Gastrocnemius medialis (tissue), 4 donors: ENCODE measurements around the gene CCNA2. TPM values are rescaled to one million over a fixed set of nuclear protein-coding genes. Genes with fewer than 3 reads are reported as not detected.

Experiments used
- ATAC-seq, 2 donors: fragments of 150-250 bp; one replicate each; pipeline ENCODE4 v1.9.1; 2016
- DNase-seq, 2 donors: peaks; one replicate each; pipeline ENCODE4 v3.0.0-alpha.2; 2019
- H3K27ac ChIP-seq, 4 donors: fragments of 200-600 bp; sonication (generic); 1 replicate in 1 of 4; 2 replicates in 3 of 4; pipeline ENCODE4 v1.5.1; 2016 to 2018; ENCODE audit warnings: mild to moderate bottlenecking in 2 of 4, moderate library complexity in 1 of 4
- H3K27me3 ChIP-seq, 3 donors: fragments of 200-600 bp; sonication (generic) in 2 of 3; 1 replicate in 1 of 3; 2 replicates in 2 of 3; pipeline versions ENCODE4 v1.5.1 to v1.6.0; 2016 to 2019; ENCODE audit warnings: mild to moderate bottlenecking in 1 of 3, moderate library complexity in 1 of 3
- H3K36me3 ChIP-seq, 2 donors: fragments of 200-600 bp; sonication (generic) in 1 of 2; one replicate each; pipeline ENCODE4 v1.5.1; 2017 to 2018
- H3K4me1 ChIP-seq, 2 donors: fragments of 200-600 bp; sonication (generic) in 1 of 2; one replicate each; pipeline ENCODE4 v1.5.1; 2016 to 2017; ENCODE audit warnings: mild to moderate bottlenecking in 2 of 2
- H3K4me3 ChIP-seq, 4 donors: fragments of 200-600 bp; sonication (generic) in 3 of 4; 1 replicate in 1 of 4; 2 replicates in 3 of 4; pipeline ENCODE4 v1.5.1; 2016 to 2019; ENCODE audit warnings: mild to moderate bottlenecking in 2 of 4
- H3K9me3 ChIP-seq, 3 donors: fragments of 200-600 bp; sonication (generic) in 2 of 3; 1 replicate in 1 of 3; 2 replicates in 2 of 3; pipeline ENCODE4 v1.5.1; 2016 to 2019
- POLR2A ChIP-seq, 2 donors: fragments of 450-650 bp; IDR thresholded peaks; one replicate each; pipeline ENCODE4 v1.6.1; 2017; ENCODE audit warnings: antibody characterized with exemption in 2 of 2, mild to moderate bottlenecking in 2 of 2, moderate library complexity in 2 of 2
- in situ Hi-C, 4 donors: fragments of 200-750 bp; cut with MboI; loops; one replicate each; pipeline versions ENCODE4 v1.15.0 to v1.8.0; 2017; ENCODE audit warnings: low sequenced_read_pairs in 4 of 4
- intact Hi-C: fragments of 100-400 bp; cut with DNase I; formaldehyde crosslinking; loops from one replicate; pipeline ENCODE4 v1.15.1; 2023; ENCODE audit warnings: low total_unique reads
- total RNA-seq, 4 donors: library from RNA; depleted of rRNA; stranded (reverse); fragments of >200 nt; gene quantifications; one replicate each; pipeline versions ENCODE4 v1.1.0 to v1.2.3, GENCODE V29; 2016
- TF ChIP-seq, protein P1 (sequence below), 5 experiments: fragments of 450-650 bp in 3 of 5; fragments of 200-600 bp in 2 of 5; sonication (generic) in 2 of 5; IDR thresholded peaks in 4 of 5; conservative IDR thresholded peaks in 1 of 5; 1 replicate in 4 of 5; 2 replicates in 1 of 5; pipeline ENCODE4 v1.5.1; 2016 to 2019; ENCODE audit warnings: antibody characterized with exemption in 5 of 5, mild to moderate bottlenecking in 3 of 5, moderate library complexity in 3 of 5

CCNA2 gene
- total RNA-seq, 4 donors from 2014 or later = 0.20 to 0.60 (median 0.36) TPM; not detected in 1

DNA sequence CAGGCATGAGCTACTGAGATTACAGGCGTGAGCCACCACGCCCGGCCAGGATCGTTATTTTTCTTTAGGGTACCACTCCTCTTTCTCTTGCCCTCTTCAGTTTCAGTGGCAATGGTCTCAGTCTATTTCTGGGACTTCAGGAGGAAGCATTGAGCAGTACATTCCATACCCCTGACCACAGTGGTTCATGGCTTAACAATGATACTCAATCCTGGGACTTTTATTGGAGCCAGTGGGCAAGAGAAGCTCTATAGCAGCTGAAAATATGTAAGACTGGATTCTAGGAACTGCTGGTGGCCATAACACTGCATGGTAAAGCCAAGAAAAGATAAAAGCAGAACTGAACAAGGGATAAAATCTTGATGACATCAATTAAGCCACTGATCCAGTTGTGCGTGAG lies 5.8 kb upstream of the CCNA2 start:
- no peaks in the 10 kb centered on the region for H3K27me3 ChIP-seq
- DNase-seq (no peak), ATAC-seq (no peak)
- H3K27ac ChIP-seq = no peak overlapping the region
- TF ChIP-seq, protein P1, sequence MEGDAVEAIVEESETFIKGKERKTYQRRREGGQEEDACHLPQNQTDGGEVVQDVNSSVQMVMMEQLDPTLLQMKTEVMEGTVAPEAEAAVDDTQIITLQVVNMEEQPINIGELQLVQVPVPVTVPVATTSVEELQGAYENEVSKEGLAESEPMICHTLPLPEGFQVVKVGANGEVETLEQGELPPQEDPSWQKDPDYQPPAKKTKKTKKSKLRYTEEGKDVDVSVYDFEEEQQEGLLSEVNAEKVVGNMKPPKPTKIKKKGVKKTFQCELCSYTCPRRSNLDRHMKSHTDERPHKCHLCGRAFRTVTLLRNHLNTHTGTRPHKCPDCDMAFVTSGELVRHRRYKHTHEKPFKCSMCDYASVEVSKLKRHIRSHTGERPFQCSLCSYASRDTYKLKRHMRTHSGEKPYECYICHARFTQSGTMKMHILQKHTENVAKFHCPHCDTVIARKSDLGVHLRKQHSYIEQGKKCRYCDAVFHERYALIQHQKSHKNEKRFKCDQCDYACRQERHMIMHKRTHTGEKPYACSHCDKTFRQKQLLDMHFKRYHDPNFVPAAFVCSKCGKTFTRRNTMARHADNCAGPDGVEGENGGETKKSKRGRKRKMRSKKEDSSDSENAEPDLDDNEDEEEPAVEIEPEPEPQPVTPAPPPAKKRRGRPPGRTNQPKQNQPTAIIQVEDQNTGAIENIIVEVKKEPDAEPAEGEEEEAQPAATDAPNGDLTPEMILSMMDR (IDR thresholded peaks at IDR 0.05 in 4 of 5, conservative IDR thresholded peaks at IDR 0.05 in 1 of 5) = no peak
- peaks cover 0 to 6% of the 10 kb centered on the region in 2 donors for H3K4me1 ChIP-seq
- H3K9me3 ChIP-seq = no peaks in the 10 kb centered on the region
- in situ Hi-C loops (no loop called here), intact Hi-C loops (no loop called here)
- H3K36me3 ChIP-seq = peaks cover 0 to 4% of the 10 kb centered on the region in 2 donors
- H3K4me3 ChIP-seq = no peak overlapping the region

DNA sequence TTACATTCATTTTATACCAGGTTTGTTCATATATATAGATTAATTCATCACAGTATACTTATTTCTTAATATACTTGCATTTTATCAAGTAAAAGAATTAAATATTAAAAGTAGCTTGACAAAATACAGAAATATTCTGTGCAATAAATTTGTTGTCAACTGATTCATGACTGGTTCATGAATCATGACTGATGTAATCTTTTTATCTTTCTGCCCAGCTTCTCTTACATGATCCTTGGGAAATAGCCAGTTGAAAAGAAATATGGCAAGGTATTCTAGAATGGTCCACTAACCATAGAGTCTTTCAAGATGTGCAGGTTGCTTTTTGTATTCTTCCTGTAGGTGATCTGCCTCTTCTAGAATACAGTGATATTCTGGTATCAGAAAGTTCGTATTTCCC lies 4.2 kb upstream of the CCNA2 start:
- in situ Hi-C loops (no loop called here), intact Hi-C loops (no loop called here)
- no peak for TF ChIP-seq POLR2A (IDR thresholded peaks at IDR 0.05)
- TF ChIP-seq, protein P1 (IDR thresholded peaks at IDR 0.05 in 4 of 5, conservative IDR thresholded peaks at IDR 0.05 in 1 of 5) = no peak
- DNase-seq = no peak
- H3K4me1 ChIP-seq = peaks cover 0 to 17% of the 10 kb centered on the region in 2 donors
- H3K27me3 ChIP-seq = no peaks in the 10 kb centered on the region
- H3K9me3 ChIP-seq = no peaks in the 10 kb centered on the region
- no peak for ATAC-seq
- no peak overlapping the region for H3K4me3 ChIP-seq
- H3K27ac ChIP-seq = no peak overlapping the region
- H3K36me3 ChIP-seq = no peaks in the 10 kb centered on the region

DNA sequence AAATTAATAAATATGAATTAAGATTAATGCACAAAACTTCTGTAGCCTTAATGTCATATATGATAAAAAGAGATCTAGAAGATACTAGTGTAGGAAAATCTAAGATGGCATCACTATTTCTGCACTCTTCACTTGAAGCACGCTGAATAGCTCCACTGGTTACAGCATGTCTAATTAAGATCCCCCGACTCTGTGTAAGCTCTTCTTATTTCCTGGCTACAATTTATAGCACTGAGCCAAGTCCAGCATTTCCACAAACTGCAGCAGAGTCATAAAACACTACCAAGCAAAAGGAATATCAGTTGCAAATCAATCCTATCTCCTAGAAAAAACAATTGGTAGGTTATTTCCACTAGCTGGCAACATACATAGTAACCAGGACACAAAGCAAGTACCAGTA lies 1.3 kb upstream of the CCNA2 start:
- H3K36me3 ChIP-seq = no peaks in the 10 kb centered on the region
- DNase-seq = no peak
- H3K27me3 ChIP-seq = no peaks in the 10 kb centered on the region
- intact Hi-C loops = loop anchor here (1.0 to 2.0 kb wide), 3 partner anchors 24 to 128 kb away; partner anchors contain the start of genes ANXA5, BBS7 and EXOSC9
- no peak for TF ChIP-seq POLR2A (IDR thresholded peaks at IDR 0.05)
- TF ChIP-seq, protein P1 (IDR thresholded peaks at IDR 0.05 in 4 of 5, conservative IDR thresholded peaks at IDR 0.05 in 1 of 5) = no peak
- in situ Hi-C loops = loop anchor here in 1 of 4 donors (25.0 kb wide), 1 partner anchor 337 kb away; the partner anchor contains the start of gene BLTP1
- no peaks in the 10 kb centered on the region for H3K9me3 ChIP-seq
- H3K27ac ChIP-seq = peak overlapping the region in 1 of 4 donors; percentile 6
- no peak for ATAC-seq
- H3K4me3 ChIP-seq = no peak overlapping the region
- peaks cover 0 to 17% of the 10 kb centered on the region in 2 donors for H3K4me1 ChIP-seq

DNA sequence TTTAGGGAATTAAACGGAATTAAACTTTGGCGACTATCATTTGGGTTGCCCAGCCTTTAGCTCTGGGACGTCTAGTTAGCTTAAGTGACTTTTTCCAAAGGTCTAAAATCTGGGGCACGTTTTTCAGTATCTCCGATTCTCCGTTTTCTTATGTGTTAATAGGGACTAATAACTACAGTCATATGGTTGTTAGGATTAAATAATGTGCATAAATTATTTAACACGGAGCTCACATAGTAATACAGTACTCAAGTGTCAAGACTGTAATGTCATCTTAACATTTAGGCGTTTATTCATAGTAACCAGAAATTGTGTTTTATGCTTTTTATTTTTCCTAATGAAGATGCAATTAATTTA lies 466 bp upstream of the CCNA2 start:
- in situ Hi-C loops = loop anchor here in 1 of 4 donors (25.0 kb wide), 1 partner anchor 338 kb away; the partner anchor contains the start of gene BLTP1
- intact Hi-C loops = loop anchor here (1.0 to 2.0 kb wide), 3 partner anchors 23 to 127 kb away; partner anchors contain the start of genes ANXA5, BBS7 and EXOSC9
- TF ChIP-seq, protein P1 (IDR thresholded peaks at IDR 0.05 in 4 of 5, conservative IDR thresholded peaks at IDR 0.05 in 1 of 5) = peak in 1 of 5 experiments; percentile 12
- no peak for TF ChIP-seq POLR2A (IDR thresholded peaks at IDR 0.05)
- H3K4me3 ChIP-seq = peak overlapping the region; percentile 54 to 67 (median 63)
- no peaks in the 10 kb centered on the region for H3K27me3 ChIP-seq
- DNase-seq (no peak), ATAC-seq (peak in 1 of 2 donors; percentile 15)
- peaks cover 0 to 17% of the 10 kb centered on the region in 2 donors for H3K4me1 ChIP-seq
- no peaks in the 10 kb centered on the region for H3K36me3 ChIP-seq
- H3K27ac ChIP-seq = peak overlapping the region; percentile 77 to 83 (median 80)
- H3K9me3 ChIP-seq = no peaks in the 10 kb centered on the region
